Measurements from ENCODE around the gene SUMF1.

The SUMF1 gene

GRCh38 chr3:4467522-4467867, 426 bp upstream of the SUMF1 start:
- Histone ChIP-seq H3K27me3 (replicated peaks; ENCODE audit: insufficient read depth, low read length) (no peaks in the 10 kb centered on the region), H3K27ac (ENCODE audit: low read length) (no peak overlapping the region), H3K9me3 (replicated peaks; ENCODE audit: insufficient read depth, low read length) (no peaks in the 10 kb centered on the region), H3K4me3 (ENCODE audit: low read length) (peak overlapping the region; percentile 85), H3K79me2 (ENCODE audit: low read length) (peaks cover 7% of the 10 kb centered on the region; the same call in 1 of the 2 replicates), H3K4me1 (ENCODE audit: low read length) (no peaks in the 10 kb centered on the region), H2AFZ (ENCODE audit: low read length) (peak overlapping the region; percentile 97), H4K20me1 (ENCODE audit: insufficient read depth, low read length) (no peaks in the 10 kb centered on the region), H3K36me3 (replicated peaks; ENCODE audit: insufficient read depth, low read length) (no peaks in the 10 kb centered on the region), H3K9ac (ENCODE audit: low read length) (peak overlapping the region; percentile 80; the same call in 1 of the 2 replicates), H3K9me2 (replicated peaks; ENCODE audit: insufficient read depth, low read length) (no peaks in the 10 kb centered on the region), H3F3A (ENCODE audit: insufficient read depth, low read length) (no peaks in the 10 kb centered on the region), H3K4me2 (ENCODE audit: low read depth, low read length) (peak overlapping the region; percentile 89)
- DNase-seq: no peak
- no peak for TF ChIP-seq EZH2 (optimal IDR thresholded peaks at IDR 0.05; ENCODE audit: low read depth, low read length)
- no peak for TF ChIP-seq EZH2phosphoT487 (IDR thresholded peaks at IDR 0.05; ENCODE audit: low read length)
- TF ChIP-seq CTCF (IDR thresholded peaks at IDR 0.05; ENCODE audit: low read length): no peak

- Histone ChIP-seq H3K4me1 (ENCODE audit: low read length) (no peaks in the 10 kb centered on the region), H3K79me2 (ENCODE audit: low read length) (peaks cover 7% of the 10 kb centered on the region; the same call in 1 of the 2 replicates), H3K9me3 (replicated peaks; ENCODE audit: insufficient read depth, low read length) (no peaks in the 10 kb centered on the region)
Observed at GRCh38 chr3:4464576-4464975, 2.5 kb downstream of the SUMF1 start.

GRCh38 chr3:4462369-4463040, 4.6 kb downstream of the SUMF1 start:
- Histone ChIP-seq H3F3A (ENCODE audit: insufficient read depth, low read length) (no peaks in the 10 kb centered on the region), H3K4me3 (ENCODE audit: low read length) (no peak overlapping the region), H3K9ac (ENCODE audit: low read length) (no peak overlapping the region), H2AFZ (ENCODE audit: low read length) (no peak overlapping the region), H3K4me1 (ENCODE audit: low read length) (no peaks in the 10 kb centered on the region), H3K9me3 (replicated peaks; ENCODE audit: insufficient read depth, low read length) (no peaks in the 10 kb centered on the region), H3K27ac (ENCODE audit: low read length) (no peak overlapping the region), H4K20me1 (ENCODE audit: insufficient read depth, low read length) (no peaks in the 10 kb centered on the region), H3K36me3 (replicated peaks; ENCODE audit: insufficient read depth, low read length) (no peaks in the 10 kb centered on the region), H3K4me2 (ENCODE audit: low read depth, low read length) (no peak overlapping the region), H3K27me3 (replicated peaks; ENCODE audit: insufficient read depth, low read length) (no peaks in the 10 kb centered on the region), H3K9me2 (replicated peaks; ENCODE audit: insufficient read depth, low read length) (no peaks in the 10 kb centered on the region), H3K79me2 (ENCODE audit: low read length) (peaks cover 7% of the 10 kb centered on the region; the same call in 1 of the 2 replicates)
- no peak for DNase-seq
- TF ChIP-seq EZH2 (optimal IDR thresholded peaks at IDR 0.05; ENCODE audit: low read depth, low read length): no peak
- TF ChIP-seq CTCF (IDR thresholded peaks at IDR 0.05; ENCODE audit: low read length): no peak
- TF ChIP-seq EZH2phosphoT487 (IDR thresholded peaks at IDR 0.05; ENCODE audit: low read length): no peak

More at GRCh38 chr3:4464576-4464975, 2.5 kb downstream of the SUMF1 start:
- Histone ChIP-seq H3K9me2 (replicated peaks; ENCODE audit: insufficient read depth, low read length) (no peaks in the 10 kb centered on the region), H4K20me1 (ENCODE audit: insufficient read depth, low read length) (no peaks in the 10 kb centered on the region), H2AFZ (ENCODE audit: low read length) (no peak overlapping the region), H3K9ac (ENCODE audit: low read length) (no peak overlapping the region), H3F3A (ENCODE audit: insufficient read depth, low read length) (no peaks in the 10 kb centered on the region), H3K27me3 (replicated peaks; ENCODE audit: insufficient read depth, low read length) (no peaks in the 10 kb centered on the region), H3K4me3 (ENCODE audit: low read length) (no peak overlapping the region), H3K4me2 (ENCODE audit: low read depth, low read length) (no peak overlapping the region), H3K27ac (ENCODE audit: low read length) (no peak overlapping the region), H3K36me3 (replicated peaks; ENCODE audit: insufficient read depth, low read length) (no peaks in the 10 kb centered on the region)
- DNase-seq: no peak
- TF ChIP-seq EZH2phosphoT487 (IDR thresholded peaks at IDR 0.05; ENCODE audit: low read length): no peak
- TF ChIP-seq EZH2 (optimal IDR thresholded peaks at IDR 0.05; ENCODE audit: low read depth, low read length): no peak
- TF ChIP-seq CTCF (IDR thresholded peaks at IDR 0.05; ENCODE audit: low read length): no peak
